OCI-M1 (cell line): ENCODE data around the gene AKR1E2.
A peak's percentile ranks its signal among the peaks of the same experiment; 100 is the strongest.

Source experiments
- DNase-seq: peaks from one replicate; lab custom pipeline; 2025; lab: John Stamatoyannopoulos, UW

AKR1E2 gene

GRCh38 chr10:4825868-4826791, at the start of gene AKR1E2:
Gene AKR1E2, plus strand, starts transcription at chr10:4826207. Its CDS starts 118 bp downstream, at chr10:4826325.
- peak; percentile 36 for DNase-seq

GRCh38 chr10:4776234-4776638, 49.8 kb upstream of the AKR1E2 start:
- DNase-seq = no peak

DNA sequence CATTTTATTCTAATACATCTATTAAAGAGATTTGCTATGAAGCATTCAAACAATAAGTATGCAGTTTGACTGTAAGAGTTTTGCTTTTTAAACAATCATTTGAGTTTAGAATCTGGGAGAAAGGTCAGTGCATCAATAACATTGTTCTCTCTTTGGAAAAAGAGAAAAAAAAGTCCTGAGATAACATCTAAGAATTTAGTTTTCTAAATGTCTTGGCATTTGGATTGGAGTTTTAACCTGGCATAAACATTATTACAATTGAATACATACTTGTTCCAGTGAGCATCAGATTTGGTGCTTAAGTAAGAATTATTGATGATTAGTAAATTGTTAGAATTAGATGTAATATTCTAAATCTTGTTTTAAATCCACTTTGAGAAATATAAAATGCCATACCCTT, 47.2 kb upstream of the AKR1E2 start:
- no peak for DNase-seq

- DNase-seq = no peak
These were observed 45.9 kb upstream of the AKR1E2 start for GRCh38 chr10:4780091-4780490.

- no peak for DNase-seq
These were observed 45.2 kb upstream of the AKR1E2 start for GRCh38 chr10:4780782-4781181.

GRCh38 chr10:4781955-4782354, 44.1 kb upstream of the AKR1E2 start:
- DNase-seq = no peak

DNA sequence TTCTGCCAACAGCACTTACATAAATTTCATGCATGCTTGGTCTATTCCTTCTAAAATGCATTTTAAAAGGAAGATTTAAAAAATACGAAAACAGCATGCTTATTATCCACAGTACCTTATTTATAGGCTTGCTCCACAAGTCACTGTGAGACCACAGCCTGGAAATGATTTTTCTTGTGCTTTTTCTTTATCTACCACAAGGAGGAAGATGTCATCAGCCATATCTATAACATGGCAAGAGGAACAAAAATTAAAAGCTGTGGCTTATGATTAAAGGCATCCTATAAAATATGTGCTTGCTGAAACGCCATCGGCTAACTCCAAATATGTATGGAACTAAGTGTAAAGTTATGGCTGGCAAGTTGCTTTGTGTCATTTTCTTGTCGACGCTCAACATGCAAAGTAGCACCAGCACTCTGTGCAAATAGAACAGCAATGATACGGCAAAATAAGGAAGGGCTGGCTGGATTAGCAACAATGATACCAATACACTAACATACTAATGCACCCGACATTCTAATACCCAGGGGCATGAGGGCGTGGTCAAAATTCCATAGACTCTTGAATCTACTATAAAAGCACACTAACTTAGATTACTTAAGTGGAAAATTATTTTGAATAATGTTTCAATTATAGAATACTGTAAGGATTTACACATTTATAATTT, 41.2 kb upstream of the AKR1E2 start:
- peak; percentile 47 for DNase-seq

- DNase-seq = no peak
These were observed 39.8 kb upstream of the AKR1E2 start for GRCh38 chr10:4786043-4786839.

DNA sequence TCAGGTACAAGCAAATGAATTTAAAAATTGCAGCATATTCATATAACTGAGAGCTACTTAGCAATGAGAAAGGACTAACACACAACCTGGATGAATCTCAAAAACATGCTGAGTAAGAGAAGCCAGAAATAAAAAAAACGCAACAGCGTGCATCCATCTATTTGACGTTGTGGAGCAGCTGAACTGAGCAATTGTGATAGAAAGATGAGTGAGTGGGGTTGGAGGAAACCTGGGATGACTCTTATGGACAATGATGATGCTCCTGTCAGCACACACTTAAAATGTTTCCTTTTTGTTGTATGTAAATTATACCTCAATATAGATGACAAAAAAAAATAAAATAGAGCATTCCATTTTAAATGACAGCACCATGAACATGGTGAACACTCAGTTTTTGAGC, 36.0 kb upstream of the AKR1E2 start:
- no peak for DNase-seq

DNA sequence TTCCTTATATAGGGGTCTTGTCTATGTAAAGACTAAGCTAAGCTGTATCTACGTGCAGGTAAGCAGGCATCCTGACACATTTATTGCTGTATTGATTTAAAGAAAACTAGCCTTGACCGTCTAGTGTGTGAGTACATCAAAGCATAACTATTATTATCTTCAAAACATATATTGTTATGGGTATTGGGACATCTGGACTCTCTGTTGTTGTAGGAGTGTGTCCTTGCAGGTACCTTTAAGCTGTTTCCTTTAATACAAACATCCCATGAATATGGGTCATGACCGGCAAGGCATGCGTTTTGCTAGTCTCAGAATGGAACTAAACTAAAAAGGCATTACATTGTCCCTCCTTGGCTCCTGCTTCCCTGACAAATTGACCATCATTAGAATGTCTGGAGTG, 35.1 kb upstream of the AKR1E2 start:
- no peak for DNase-seq

GRCh38 chr10:4792381-4792780, 33.6 kb upstream of the AKR1E2 start:
- no peak for DNase-seq

GRCh38 chr10:4801405-4801804, 24.6 kb upstream of the AKR1E2 start:
- DNase-seq = no peak

GRCh38 chr10:4802711-4803487, 23.1 kb upstream of the AKR1E2 start:
- DNase-seq = no peak

DNA sequence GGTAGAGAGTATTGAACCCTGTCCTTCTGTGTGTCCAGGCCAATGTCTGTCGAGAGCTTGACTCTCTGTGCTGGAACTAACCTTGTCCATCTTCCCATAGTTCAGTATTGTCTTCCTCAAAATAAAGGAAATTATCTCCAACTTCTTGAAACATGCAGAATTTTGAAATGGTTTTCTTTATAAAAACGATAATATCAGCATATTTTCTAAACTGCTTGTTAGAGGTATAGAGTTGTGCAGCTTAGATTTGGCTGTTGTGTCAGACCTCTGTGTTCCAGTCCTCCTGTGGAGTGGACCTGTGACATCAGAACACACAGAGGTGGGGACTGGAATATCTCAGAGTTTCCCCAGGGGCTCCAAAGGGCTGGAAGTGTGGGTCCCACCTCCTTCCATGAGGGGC, 22.2 kb upstream of the AKR1E2 start:
- DNase-seq = no peak

GRCh38 chr10:4804465-4804864, 21.5 kb upstream of the AKR1E2 start:
- no peak for DNase-seq

DNA sequence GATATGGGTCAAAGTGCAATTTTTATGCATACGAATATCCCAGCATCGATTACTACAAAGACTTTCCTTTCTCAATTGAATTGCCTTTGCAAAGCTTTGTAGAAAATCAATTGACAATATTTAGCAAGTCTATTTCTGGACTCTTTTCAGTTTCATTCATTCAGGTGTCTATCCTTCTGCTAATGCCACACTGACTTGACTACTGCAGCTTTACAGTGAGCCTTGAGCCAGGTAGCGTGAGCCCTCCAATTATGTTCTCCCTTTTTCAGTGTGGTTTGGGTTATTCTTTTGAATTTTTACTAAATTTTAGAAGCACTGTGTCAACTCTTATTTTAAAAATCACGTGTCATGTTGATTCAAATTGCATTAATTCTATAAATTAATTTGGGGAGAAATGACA, 19.5 kb upstream of the AKR1E2 start:
- DNase-seq = no peak

GRCh38 chr10:4807761-4808507, 18.1 kb upstream of the AKR1E2 start:
- DNase-seq = no peak

DNA sequence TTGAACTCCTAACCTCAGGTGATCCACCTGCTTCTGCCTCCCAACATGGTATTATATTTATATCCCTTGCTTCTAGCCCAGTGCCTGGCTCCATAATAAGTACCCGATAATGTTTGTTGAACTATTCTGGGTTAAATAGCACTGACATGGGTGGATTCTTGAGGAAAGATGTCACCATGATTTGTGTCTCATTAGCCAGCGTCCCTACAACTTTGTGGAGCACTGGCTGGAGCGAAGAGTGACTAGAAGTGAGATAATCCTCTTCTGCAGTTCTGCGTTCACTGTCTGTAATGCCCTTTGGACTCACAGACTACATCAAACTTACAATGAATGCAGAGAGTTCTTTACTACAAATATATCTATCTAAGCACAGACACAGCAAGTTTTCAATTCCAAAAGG, 16.9 kb upstream of the AKR1E2 start:
- DNase-seq = no peak

DNA sequence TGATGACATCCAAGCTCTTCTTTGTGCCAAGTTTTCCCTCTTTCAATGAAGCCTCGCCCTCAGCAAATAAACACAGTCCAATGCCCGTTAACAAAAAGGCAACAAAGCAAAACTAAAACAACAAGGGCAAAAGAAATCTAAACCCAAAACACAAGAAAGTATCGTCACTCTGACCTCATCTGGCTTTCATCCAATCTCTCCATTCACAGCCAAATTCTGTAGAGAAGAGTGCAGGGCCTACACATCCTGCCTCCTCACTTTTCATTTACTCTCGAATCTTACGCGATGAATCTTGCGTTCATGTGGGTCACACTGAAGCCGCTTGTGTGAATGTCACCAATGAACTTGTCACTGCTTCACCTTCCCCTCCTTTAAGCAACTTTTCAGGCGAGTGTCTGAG, 15.9 kb upstream of the AKR1E2 start:
- DNase-seq = no peak

DNA sequence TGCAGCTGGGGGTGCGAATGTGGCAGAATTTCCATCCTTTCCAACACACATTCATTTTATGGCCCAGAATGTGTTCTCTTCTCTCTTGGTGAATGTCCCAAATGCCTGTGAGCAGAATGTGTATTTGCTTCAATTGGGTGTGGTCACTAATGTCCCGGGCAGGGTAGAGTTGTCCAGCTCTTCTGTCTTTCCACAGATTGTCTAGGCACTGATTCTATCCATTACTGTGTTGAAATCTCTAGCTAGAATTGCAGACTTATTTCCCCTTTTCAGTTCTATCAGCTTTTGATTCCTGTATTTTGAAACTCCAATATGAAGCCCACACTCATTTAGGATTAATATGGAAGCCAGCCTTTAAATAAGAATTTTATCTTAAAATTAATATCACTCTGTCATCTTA, 14.0 kb upstream of the AKR1E2 start:
- peak; percentile 36 for DNase-seq

DNA sequence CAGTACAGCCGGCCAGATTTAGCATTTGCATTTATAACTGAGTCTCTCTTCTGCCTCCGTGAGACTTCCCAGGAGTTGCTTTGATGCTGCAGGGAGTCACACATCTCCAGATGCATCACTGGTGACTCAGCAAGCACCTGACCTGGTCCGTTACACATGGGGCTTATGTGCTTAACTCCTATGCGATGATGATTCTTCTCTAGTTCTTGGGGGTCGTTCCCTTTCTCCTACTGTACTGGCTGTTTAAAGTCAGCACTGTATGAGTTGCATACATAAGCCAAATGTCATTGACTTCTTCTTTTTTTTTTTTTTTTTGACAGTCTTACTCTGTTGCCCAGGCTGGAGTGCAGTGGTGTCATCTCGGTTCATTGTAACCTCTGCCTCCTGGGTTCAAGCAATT, 13.0 kb upstream of the AKR1E2 start:
- DNase-seq = no peak
